NCI-H1105 treated with DMSO at 0.1 percent for 48 hours (cell line): ENCODE data around the gene SEC61A2.

ENCODE experiments used
- DNase-seq: peaks from one replicate; lab custom pipeline; 2025; lab: John Stamatoyannopoulos, UW

Gene SEC61A2

GRCh38 chr10:12196531-12197211, 67.2 kb downstream of the SEC61A2 start:
- no peak for DNase-seq

- no peak for DNase-seq
These were observed 68.7 kb downstream of the SEC61A2 start for GRCh38 chr10:12198156-12198555.

- no peak for DNase-seq
These were observed 71.4 kb downstream of the SEC61A2 start for GRCh38 chr10:12200850-12201249.

GRCh38 chr10:12201543-12201942, 72.1 kb downstream of the SEC61A2 start:
- no peak for DNase-seq

GRCh38 chr10:12202226-12202625, 72.7 kb downstream of the SEC61A2 start:
- no peak for DNase-seq

- DNase-seq: no peak
These were observed 75.6 kb downstream of the SEC61A2 start for GRCh38 chr10:12205082-12205481.

- no peak for DNase-seq
These were observed 77.6 kb downstream of the SEC61A2 start for GRCh38 chr10:12207114-12207513.

- no peak for DNase-seq
These were observed 79.0 kb downstream of the SEC61A2 start for GRCh38 chr10:12208460-12208859.

GRCh38 chr10:12212454-12212853, 83.0 kb downstream of the SEC61A2 start:
- DNase-seq: no peak

GRCh38 chr10:12213621-12214020, 84.1 kb downstream of the SEC61A2 start:
- DNase-seq: no peak

- no peak for DNase-seq
These were observed 84.6 kb downstream of the SEC61A2 start for GRCh38 chr10:12214093-12214492.

- DNase-seq: peak; percentile 1
These were observed 85.3 kb downstream of the SEC61A2 start for GRCh38 chr10:12214763-12215218.
